ENCODE measurements around the gene RAB28.

The RAB28 gene

DNA sequence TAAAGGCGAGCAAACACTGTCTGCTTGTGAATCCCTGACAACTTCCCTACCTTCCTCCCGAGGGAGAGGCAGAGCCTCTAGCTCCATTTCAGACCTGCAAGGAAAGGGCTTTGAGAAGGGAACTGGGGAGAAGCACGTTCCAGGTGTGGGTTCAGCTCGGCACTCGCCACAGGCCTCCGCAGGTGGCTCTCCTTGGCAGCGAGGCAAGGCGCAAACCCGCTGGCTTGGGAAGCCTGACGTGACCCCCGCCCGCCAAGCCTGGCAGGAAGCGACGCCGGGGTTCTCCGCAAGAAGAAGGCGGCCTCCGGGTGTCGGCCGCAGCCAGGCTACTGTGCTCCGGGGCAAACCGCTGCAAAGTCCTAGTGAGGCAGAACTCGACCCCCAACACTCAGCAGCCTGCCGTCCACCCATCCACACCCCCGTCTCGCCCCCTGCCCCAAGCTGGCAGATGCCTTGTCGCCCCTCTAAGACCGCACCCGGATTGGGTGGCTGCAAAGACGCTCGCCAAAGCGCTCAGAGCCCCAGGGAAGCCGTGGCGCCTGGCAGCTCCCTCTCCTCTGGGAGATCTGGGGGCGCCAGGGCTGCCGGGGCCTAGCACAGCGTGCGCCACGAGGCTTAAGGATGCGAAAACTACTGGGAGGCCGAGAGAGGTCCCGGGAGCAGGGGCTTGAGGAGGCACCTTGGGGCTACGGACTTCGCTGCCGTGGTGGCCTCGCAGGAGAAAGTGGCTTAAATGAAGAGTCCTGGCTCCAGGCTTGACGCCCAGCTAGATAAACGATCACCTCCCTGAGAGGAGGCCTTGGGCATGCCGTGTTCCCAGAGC, 38.4 kb upstream of the RAB28 start:
- Mint-ChIP-seq H3K36me3 (ENCODE audit: low read depth) (peaks cover 4% of the 10 kb centered on the region), H3K9me3 (no peaks in the 10 kb centered on the region), H3K27ac (no peak overlapping the region), H3K4me3 (peak overlapping the region; percentile 39), H3K4me1 (ENCODE audit: low read depth) (peaks cover 9% of the 10 kb centered on the region), H3K27me3 (peaks cover 83% of the 10 kb centered on the region)

DNA sequence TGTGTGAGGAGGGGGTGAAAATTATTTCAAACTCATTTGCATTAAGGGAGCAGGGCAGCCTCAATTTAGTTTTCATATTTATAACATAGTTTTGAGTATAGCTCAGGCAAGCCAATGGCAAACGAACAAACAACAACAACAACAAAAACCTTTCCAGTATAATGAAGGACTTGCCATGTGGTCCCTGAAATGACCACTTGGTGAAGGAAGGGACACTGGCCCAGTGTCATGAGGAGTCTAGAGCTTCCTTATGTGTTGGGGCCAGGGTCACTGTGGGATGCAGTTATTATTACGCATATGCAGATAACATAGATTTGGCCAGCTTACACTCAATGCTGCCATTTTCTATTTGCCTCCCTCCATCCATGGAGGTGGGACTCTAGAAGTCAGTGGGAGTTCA, 36.9 kb upstream of the RAB28 start:
- Mint-ChIP-seq H3K4me3 (no peak overlapping the region), H3K27me3 (peaks cover 79% of the 10 kb centered on the region), H3K27ac (no peak overlapping the region), H3K36me3 (ENCODE audit: low read depth) (peaks cover 4% of the 10 kb centered on the region), H3K4me1 (ENCODE audit: low read depth) (peaks cover 5% of the 10 kb centered on the region), H3K9me3 (no peaks in the 10 kb centered on the region)

DNA sequence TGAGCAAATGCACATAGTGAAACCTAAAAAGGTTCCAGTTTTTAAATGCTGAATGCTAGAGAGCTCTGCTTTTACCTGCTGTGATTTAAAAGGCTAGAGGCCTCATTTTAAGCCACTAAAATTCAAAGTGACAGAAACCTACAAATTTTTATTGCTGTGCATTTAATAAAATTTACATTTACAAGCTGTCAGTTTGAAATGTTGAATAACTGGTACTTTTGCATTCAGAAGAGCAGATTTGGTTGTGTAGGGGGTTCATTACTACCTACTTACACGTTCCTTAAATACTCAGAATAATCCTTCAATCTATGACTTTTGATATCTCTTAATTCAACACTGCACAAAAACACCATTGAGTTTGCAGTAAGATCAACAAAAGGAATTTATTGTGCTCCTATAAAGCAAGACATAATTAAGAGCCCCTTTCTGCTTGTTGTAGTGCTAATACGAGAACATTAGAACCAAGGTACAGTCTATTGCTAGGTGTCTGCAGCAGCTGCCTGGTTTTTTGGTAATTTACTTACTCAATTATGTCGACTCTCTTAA, 32.2 kb upstream of the RAB28 start:
- Mint-ChIP-seq H3K9me3 (no peaks in the 10 kb centered on the region), H3K4me3 (no peak overlapping the region), H3K27me3 (peaks cover 75% of the 10 kb centered on the region), H3K27ac (no peak overlapping the region), H3K4me1 (ENCODE audit: low read depth) (no peaks in the 10 kb centered on the region), H3K36me3 (ENCODE audit: low read depth) (no peaks in the 10 kb centered on the region)

DNA sequence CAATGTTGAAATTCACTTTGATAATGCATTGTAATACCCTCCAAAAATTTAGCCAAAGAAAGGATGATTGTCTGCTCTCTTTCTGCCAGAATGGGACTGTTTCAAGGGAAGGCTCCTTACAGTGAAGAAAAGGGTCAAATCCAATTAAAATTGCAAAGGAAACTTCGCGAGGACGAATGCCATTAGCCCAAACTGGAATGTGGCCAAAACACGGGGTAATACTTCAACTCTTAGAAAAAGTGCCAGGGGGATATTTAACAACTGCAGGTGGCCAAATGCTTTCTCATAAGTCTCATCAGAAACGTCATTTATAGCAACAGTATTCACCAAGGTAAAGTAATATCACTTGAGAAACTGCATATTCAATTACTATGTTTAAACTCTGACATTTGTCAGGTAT, 31.1 kb upstream of the RAB28 start:
- H3K4me1 Mint-ChIP-seq (ENCODE audit: low read depth): no peaks in the 10 kb centered on the region
- no peaks in the 10 kb centered on the region for H3K36me3 Mint-ChIP-seq (ENCODE audit: low read depth)
- H3K27me3 Mint-ChIP-seq: peaks cover 71% of the 10 kb centered on the region
- no peak overlapping the region for H3K4me3 Mint-ChIP-seq
- H3K9me3 Mint-ChIP-seq: no peaks in the 10 kb centered on the region
- H3K27ac Mint-ChIP-seq: no peak overlapping the region

DNA sequence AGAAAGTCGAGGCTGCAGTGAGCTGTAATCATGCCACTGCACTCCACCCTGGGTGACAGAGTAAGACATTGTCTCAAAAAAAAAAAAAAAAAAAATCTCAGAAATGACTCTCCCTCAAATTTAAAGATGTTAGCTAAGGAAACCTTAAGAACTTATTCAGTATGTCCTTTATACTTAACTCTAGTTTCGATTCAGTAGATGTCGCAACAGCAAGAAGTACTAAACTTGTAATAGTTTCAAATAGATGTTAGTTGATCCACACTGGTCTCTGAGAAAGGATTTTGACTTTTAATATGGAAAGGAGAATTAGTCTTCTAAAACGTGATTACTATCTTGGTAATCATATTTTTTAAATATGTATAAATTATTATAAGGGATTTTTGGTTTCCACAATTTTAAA, 30.6 kb upstream of the RAB28 start:
- Mint-ChIP-seq H3K4me3 (no peak overlapping the region), H3K36me3 (ENCODE audit: low read depth) (no peaks in the 10 kb centered on the region), H3K4me1 (ENCODE audit: low read depth) (no peaks in the 10 kb centered on the region), H3K27me3 (peaks cover 70% of the 10 kb centered on the region), H3K27ac (no peak overlapping the region), H3K9me3 (no peaks in the 10 kb centered on the region)

DNA sequence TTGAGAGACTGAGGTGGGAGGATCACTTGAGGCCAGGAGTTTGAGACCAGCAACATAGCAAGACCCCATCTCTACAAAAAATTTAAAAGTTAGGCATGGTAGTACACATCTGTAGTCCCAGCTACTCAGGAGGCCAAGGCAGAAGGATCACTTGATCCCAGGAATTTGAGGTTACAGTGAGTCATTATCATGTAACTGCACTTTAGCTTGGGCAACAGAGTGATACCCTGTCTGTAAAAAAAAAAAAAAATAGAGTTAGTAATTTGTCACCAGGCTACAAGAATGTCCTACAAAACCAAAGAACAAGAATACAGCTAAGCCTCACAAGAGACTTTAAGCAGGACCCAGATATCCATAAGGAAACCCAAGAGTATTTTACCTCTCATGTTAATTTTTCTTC, 27.0 kb upstream of the RAB28 start:
- Mint-ChIP-seq H3K27ac (no peak overlapping the region), H3K36me3 (ENCODE audit: low read depth) (no peaks in the 10 kb centered on the region), H3K27me3 (peaks cover 53% of the 10 kb centered on the region), H3K4me1 (ENCODE audit: low read depth) (no peaks in the 10 kb centered on the region), H3K9me3 (no peaks in the 10 kb centered on the region), H3K4me3 (no peak overlapping the region)

DNA sequence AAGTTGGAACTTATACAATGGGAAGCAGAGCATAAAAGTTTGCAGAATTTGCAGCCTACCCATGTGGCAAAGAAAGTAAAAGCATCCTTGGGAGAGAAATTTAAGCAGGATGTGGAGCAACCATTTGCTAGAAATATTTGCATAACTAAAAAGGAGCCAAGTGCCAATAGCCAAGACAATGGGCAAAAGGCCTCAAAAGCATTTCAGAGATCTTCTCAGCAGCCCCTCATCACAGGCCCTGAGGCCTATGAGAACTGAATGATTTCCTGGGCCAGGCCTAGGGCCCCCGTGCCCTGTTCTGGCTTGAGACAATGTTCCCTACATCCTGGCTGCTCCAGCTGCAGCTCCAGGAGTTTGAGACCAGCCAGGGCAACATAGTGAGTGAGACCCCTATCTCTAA, 25.3 kb upstream of the RAB28 start:
- Mint-ChIP-seq H3K4me3 (no peak overlapping the region), H3K27ac (no peak overlapping the region), H3K4me1 (ENCODE audit: low read depth) (no peaks in the 10 kb centered on the region), H3K9me3 (no peaks in the 10 kb centered on the region), H3K27me3 (peaks cover 42% of the 10 kb centered on the region), H3K36me3 (ENCODE audit: low read depth) (no peaks in the 10 kb centered on the region)

DNA sequence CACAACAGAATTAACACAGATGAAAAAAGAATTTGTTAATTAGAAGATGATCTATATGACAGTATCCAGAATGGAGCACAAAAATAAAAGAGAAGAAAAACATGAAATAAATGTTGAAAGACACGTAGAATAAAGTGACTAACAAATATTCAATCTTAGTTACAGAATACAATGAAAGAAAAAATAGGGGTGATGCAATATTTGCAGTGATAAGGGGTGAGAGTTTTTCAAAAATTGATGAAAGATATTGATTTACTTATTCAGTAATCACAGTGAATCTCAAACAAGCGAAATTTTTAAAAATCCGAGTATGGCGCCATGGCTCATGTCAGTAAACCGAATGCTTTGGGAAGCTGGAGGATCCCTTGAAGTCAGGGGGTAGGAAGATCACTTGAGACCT, 20.2 kb upstream of the RAB28 start:
- H3K4me3 Mint-ChIP-seq: no peak overlapping the region

DNA sequence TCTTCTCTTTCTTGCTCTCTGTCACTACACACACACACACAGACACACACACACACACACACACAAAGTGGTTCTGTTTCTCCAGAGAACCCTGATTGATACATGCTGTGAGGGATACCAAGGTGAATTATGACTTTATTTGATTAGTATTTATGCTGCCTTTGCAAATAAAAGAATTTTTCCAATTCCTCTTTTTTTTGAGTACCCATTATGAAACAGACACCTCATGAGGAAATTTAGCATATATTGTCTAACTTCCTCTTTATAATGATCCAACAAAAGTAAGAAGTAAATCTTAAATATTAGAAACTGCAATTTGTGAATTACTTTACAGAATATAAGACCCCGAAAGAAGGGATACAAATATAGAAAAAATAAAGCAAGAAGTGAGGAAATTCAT, 14.3 kb upstream of the RAB28 start:
- Mint-ChIP-seq H3K36me3 (ENCODE audit: low read depth) (no peaks in the 10 kb centered on the region), H3K9me3 (no peaks in the 10 kb centered on the region), H3K27me3 (peaks cover 60% of the 10 kb centered on the region), H3K4me3 (no peak overlapping the region), H3K27ac (no peak overlapping the region), H3K4me1 (ENCODE audit: low read depth) (no peaks in the 10 kb centered on the region)

More for the DNA sequence above, 20.2 kb upstream of the RAB28 start:
- Mint-ChIP-seq H3K27me3 (peaks cover 44% of the 10 kb centered on the region), H3K4me1 (ENCODE audit: low read depth) (no peaks in the 10 kb centered on the region), H3K27ac (no peak overlapping the region), H3K36me3 (ENCODE audit: low read depth) (no peaks in the 10 kb centered on the region), H3K9me3 (no peaks in the 10 kb centered on the region)

DNA sequence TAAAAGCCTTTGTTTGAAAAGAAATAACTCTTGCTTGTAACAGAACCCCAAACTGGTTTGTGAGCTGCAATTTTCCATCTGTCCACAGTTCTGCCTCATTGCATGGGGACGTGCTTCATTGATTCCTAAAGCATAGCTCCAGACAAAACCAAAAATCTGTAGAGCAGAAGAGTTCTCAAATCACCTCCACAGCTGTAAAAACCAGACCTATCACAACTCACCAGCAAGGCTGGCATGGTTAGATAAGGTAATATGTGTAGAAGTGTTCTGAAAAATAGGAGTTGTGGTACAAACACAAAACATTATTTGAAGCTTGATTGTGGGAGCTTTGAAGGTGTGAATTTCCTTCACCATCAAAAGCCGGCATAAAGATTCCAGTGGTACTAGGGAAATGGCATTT, 12.5 kb upstream of the RAB28 start:
- peaks cover 51% of the 10 kb centered on the region for H3K27me3 Mint-ChIP-seq
- no peaks in the 10 kb centered on the region for H3K9me3 Mint-ChIP-seq
- H3K4me1 Mint-ChIP-seq (ENCODE audit: low read depth): no peaks in the 10 kb centered on the region
- no peaks in the 10 kb centered on the region for H3K36me3 Mint-ChIP-seq (ENCODE audit: low read depth)
- H3K4me3 Mint-ChIP-seq: no peak overlapping the region
- no peak overlapping the region for H3K27ac Mint-ChIP-seq

DNA sequence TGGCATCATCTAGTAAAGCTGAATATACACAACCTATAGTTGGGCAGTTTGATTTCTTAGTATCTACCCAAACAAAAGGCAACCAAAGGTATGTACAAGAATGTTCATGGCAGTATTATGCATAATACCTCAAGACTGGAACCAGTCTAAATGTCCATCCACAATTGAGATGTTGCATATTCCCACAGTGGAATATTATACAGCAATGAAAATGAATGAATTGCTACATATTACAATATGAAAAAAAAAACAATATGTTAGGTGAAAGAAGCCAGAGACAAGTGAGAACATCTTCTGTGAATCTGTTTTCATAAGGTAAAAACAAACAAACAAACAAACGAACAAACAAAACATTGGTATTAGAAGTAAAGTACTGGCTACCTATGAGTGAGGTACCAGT, 11.6 kb upstream of the RAB28 start:
- peaks cover 50% of the 10 kb centered on the region for H3K27me3 Mint-ChIP-seq
- no peaks in the 10 kb centered on the region for H3K9me3 Mint-ChIP-seq
- no peaks in the 10 kb centered on the region for H3K36me3 Mint-ChIP-seq (ENCODE audit: low read depth)
- no peak overlapping the region for H3K27ac Mint-ChIP-seq
- H3K4me1 Mint-ChIP-seq (ENCODE audit: low read depth): no peaks in the 10 kb centered on the region
- H3K4me3 Mint-ChIP-seq: no peak overlapping the region

DNA sequence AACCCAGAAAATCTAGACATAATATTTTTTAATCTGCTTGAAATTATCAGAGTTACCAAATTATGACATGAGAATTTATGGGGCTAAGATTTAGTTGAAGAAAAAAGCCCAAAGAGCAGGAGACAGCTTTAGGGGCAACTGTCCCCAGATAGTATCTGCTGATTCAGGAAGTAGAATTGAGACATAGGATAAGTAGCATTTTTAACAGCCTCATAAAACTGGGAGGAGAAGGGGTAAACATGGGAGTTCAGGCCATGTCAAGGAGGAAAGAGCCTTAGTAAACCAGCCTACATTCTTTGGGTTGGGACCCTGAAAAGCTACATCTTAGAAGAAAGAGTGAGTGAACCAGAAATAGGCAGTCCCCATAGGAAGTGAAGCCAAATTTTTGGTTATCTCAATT, 9.7 kb upstream of the RAB28 start:
- Mint-ChIP-seq H3K36me3 (ENCODE audit: low read depth) (no peaks in the 10 kb centered on the region), H3K27ac (no peak overlapping the region), H3K27me3 (peaks cover 45% of the 10 kb centered on the region), H3K9me3 (no peaks in the 10 kb centered on the region), H3K4me3 (no peak overlapping the region), H3K4me1 (ENCODE audit: low read depth) (no peaks in the 10 kb centered on the region)

DNA sequence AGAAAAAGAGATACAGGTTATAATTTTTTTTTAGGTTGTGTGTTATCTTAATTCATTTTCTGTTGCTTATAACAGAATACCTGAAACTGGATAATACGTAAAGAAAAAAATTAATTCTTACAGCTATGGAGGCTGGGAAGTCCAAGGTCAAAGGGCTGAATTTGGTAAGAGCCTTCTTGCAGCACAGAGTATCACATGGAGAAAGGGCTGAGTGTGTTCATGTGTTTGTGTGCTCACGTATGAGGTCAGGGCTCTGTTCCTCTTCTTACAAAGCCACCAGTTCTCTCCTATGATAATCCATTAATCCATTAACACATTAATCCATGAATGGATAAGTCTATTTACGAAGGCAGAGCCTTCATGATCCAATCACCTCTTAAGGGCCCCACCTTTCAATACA, 8.6 kb upstream of the RAB28 start:
- Mint-ChIP-seq H3K27ac (no peak overlapping the region), H3K9me3 (peaks cover 1% of the 10 kb centered on the region), H3K4me1 (ENCODE audit: low read depth) (no peaks in the 10 kb centered on the region), H3K36me3 (ENCODE audit: low read depth) (no peaks in the 10 kb centered on the region), H3K4me3 (no peak overlapping the region), H3K27me3 (peaks cover 48% of the 10 kb centered on the region)

DNA sequence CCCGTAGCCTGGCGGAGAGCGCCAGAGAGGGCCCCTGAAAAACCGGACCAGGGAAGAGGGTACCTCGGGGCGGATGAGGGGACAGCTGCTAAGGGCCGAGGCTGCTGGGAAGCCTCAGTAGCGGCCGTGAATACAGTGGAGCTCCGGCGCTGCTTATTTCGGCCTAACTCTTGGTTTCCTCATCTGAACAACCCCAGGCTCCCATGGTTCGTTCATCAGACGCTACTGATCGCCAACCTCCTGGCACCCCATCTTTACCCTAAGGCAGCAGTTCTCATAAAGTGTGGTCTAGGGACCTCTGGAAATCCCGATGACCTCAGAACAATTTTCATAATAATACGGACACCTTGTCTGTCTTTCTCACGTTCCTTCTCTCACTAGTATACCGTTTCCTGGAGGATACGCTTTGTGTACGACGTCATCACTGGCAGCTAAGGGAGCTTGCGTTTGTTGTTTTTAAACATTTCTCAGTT, 645 bp upstream of the RAB28 start:
- Mint-ChIP-seq H3K9me3 (peaks cover 4% of the 10 kb centered on the region), H3K4me3 (peak overlapping the region; percentile 91), H3K36me3 (ENCODE audit: low read depth) (no peaks in the 10 kb centered on the region), H3K27ac (peak overlapping the region; percentile 98), H3K27me3 (peaks cover 18% of the 10 kb centered on the region), H3K4me1 (ENCODE audit: low read depth) (peaks cover 37% of the 10 kb centered on the region)

DNA sequence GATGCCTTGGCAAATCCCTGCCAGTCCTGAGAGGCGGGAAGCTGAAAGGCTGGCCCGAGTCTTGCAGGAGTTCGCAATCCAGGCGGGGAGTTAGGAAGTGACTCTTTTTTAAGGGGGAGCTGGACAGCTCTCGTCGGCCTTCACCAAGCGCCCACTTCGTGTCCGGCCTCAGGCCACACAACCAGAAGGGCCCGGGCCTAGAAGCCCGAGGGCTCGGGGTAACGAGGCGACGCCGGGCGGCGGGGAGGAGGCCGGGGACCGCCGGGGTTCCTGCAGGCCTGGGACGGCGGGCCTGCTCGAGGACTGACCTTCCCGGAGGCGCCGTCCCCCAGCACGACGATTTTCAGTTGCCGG, 395 bp downstream of the RAB28 start:
- peaks cover 14% of the 10 kb centered on the region for H3K27me3 Mint-ChIP-seq
- H3K9me3 Mint-ChIP-seq: peaks cover 4% of the 10 kb centered on the region
- H3K36me3 Mint-ChIP-seq (ENCODE audit: low read depth): peaks cover 6% of the 10 kb centered on the region
- H3K27ac Mint-ChIP-seq: peak overlapping the region; percentile 98
- H3K4me3 Mint-ChIP-seq: peak overlapping the region; percentile 91
- H3K4me1 Mint-ChIP-seq (ENCODE audit: low read depth): peaks cover 37% of the 10 kb centered on the region
